GM21529 (cell line): ENCODE data around the gene VARS1.

Experiments
- ATAC-seq: cut with Tn5 transposase; IDR thresholded peaks from one replicate; pipeline ENCODE4 v1.9.1; 2021; ENCODE audit not compliant: unreplicated experiment

Gene VARS1

GRCh38 chr6:31749301-31750036, 46.1 kb downstream of the VARS1 start:
- no peak for ATAC-seq
